Neural progenitor cell (in vitro differentiated cells): ENCODE results near the gene ETV6.

Experiments used
- CTCF ChIP-seq: fragments of 200-600 bp; sonication (generic); IDR thresholded peaks from 2 replicates; pipeline ENCODE4 v1.5.1; 2017; ENCODE audit warnings: antibody characterized with exemption, mild to moderate bottlenecking
- EZH2 ChIP-seq: fragments of 200-600 bp; sonication (generic); IDR thresholded peaks from 2 replicates; pipeline ENCODE4 v1.6.1; 2017; ENCODE audit warnings: antibody characterized with exemption, mild to moderate bottlenecking, moderate library complexity
- EZH2phosphoT487 ChIP-seq: fragments of 200-600 bp; sonication (generic); IDR thresholded peaks from 2 replicates; pipeline ENCODE4 v1.6.1; 2017; ENCODE audit warnings: antibody characterized with exemption

GRCh38 chr12:11778713-11779685 lies 129.5 kb downstream of the ETV6 start:
- TF ChIP-seq EZH2: no peak
- no peak for TF ChIP-seq CTCF
- no peak for TF ChIP-seq EZH2phosphoT487
